ENCODE results near the gene APCDD1L. TPM values are rescaled to one million over a fixed set of nuclear protein-coding genes. Genes with fewer than 3 reads are reported as not detected.

The APCDD1L gene
- total RNA-seq, 3 donors from 2014 or later, result 0.73 to 2.0 TPM; not detected in 1

- Histone ChIP-seq H3K4me1 (no peaks in the 10 kb centered on the region), H3K27ac (no peak overlapping the region), H3K27me3 (no peaks in the 10 kb centered on the region), H3K9me3 (peaks cover 42 to 43% of the 10 kb centered on the region in 2 donors), H3K4me3 (no peak overlapping the region), H3K36me3 (no peaks in the 10 kb centered on the region)
- no peak for DNase-seq (ENCODE audit: low spot score in 2 of 2)
- TF ChIP-seq POLR2A (IDR thresholded peaks at IDR 0.05) (no peak), POLR2AphosphoS5 (IDR thresholded peaks at IDR 0.05) (no peak), CTCF (IDR thresholded peaks at IDR 0.05) (no peak)
- intact Hi-C loops (cut with DNase I; ENCODE audit: low total_unique reads), result no loop called here
Measured at GRCh38 chr20:58504566-58504965, 10.6 kb downstream of the APCDD1L start.

- H3K27me3 ChIP-seq, result no peaks in the 10 kb centered on the region
- intact Hi-C loops (cut with DNase I; ENCODE audit: low total_unique reads), result no loop called here
- no peaks in the 10 kb centered on the region for H3K4me1 ChIP-seq
- H3K36me3 ChIP-seq, result no peaks in the 10 kb centered on the region
- DNase-seq (ENCODE audit: low spot score in 2 of 2), result no peak
- H3K9me3 ChIP-seq, result peaks cover 42 to 43% of the 10 kb centered on the region in 2 donors
- H3K4me3 ChIP-seq, result no peak overlapping the region
- no peak overlapping the region for H3K27ac ChIP-seq
- TF ChIP-seq POLR2AphosphoS5 (IDR thresholded peaks at IDR 0.05) (no peak), CTCF (IDR thresholded peaks at IDR 0.05) (no peak)
Measured at GRCh38 chr20:58503668-58504067, 11.5 kb downstream of the APCDD1L start.

GRCh38 chr20:58500256-58500655, 14.9 kb downstream of the APCDD1L start:
- Histone ChIP-seq H3K36me3 (no peaks in the 10 kb centered on the region), H3K4me1 (no peaks in the 10 kb centered on the region), H3K9me3 (peaks cover 27 to 32% of the 10 kb centered on the region in 2 donors), H3K4me3 (no peak overlapping the region), H3K27me3 (no peaks in the 10 kb centered on the region), H3K27ac (no peak overlapping the region)
- intact Hi-C loops (cut with DNase I; ENCODE audit: low total_unique reads), result no loop called here
- TF ChIP-seq CTCF (IDR thresholded peaks at IDR 0.05) (no peak), POLR2AphosphoS5 (IDR thresholded peaks at IDR 0.05) (no peak), POLR2A (IDR thresholded peaks at IDR 0.05) (no peak)
- no peak for DNase-seq (ENCODE audit: low spot score in 2 of 2)

- Histone ChIP-seq H3K4me3 (no peak overlapping the region), H3K36me3 (no peaks in the 10 kb centered on the region), H3K27ac (no peak overlapping the region), H3K9me3 (peaks cover 12 to 15% of the 10 kb centered on the region in 2 donors), H3K27me3 (no peaks in the 10 kb centered on the region), H3K4me1 (no peaks in the 10 kb centered on the region)
- DNase-seq (ENCODE audit: low spot score in 2 of 2), result no peak
- intact Hi-C loops (cut with DNase I; ENCODE audit: low total_unique reads), result no loop called here
- no peak for TF ChIP-seq POLR2AphosphoS5 (IDR thresholded peaks at IDR 0.05)
- TF ChIP-seq POLR2A (IDR thresholded peaks at IDR 0.05), result no peak
- TF ChIP-seq CTCF (IDR thresholded peaks at IDR 0.05), result no peak
Measured at GRCh38 chr20:58498470-58499068, 16.6 kb downstream of the APCDD1L start.

- TF ChIP-seq POLR2AphosphoS5 (IDR thresholded peaks at IDR 0.05) (no peak), CTCF (IDR thresholded peaks at IDR 0.05) (no peak), POLR2A (IDR thresholded peaks at IDR 0.05) (no peak)
- H3K27me3 ChIP-seq, result no peaks in the 10 kb centered on the region
- peaks cover 11% of the 10 kb centered on the region in 2 donors for H3K9me3 ChIP-seq
- DNase-seq (ENCODE audit: low spot score in 2 of 2), result no peak
- H3K36me3 ChIP-seq, result no peaks in the 10 kb centered on the region
- intact Hi-C loops (cut with DNase I; ENCODE audit: low total_unique reads), result no loop called here
- H3K4me3 ChIP-seq, result no peak overlapping the region
- H3K27ac ChIP-seq, result no peak overlapping the region
- no peaks in the 10 kb centered on the region for H3K4me1 ChIP-seq
Measured at GRCh38 chr20:58497724-58498469, 17.3 kb downstream of the APCDD1L start.

Data from breast epithelium (tissue), 4 donors.